ENCODE results near the gene LRWD1. TPM values are rescaled to one million over a fixed set of nuclear protein-coding genes. Genes with fewer than 3 reads are reported as not detected.

Gene LRWD1
- total RNA-seq, 1 experiment from 2014 or later: 39.5 TPM

- intact Hi-C loops (cut with micrococcal nuclease): loop anchor here (2.0 kb wide), 1 partner anchor 17 kb away; no protein-coding TSS in a partner anchor
- BruUV-seq (replicated peaks): no TSS peak
- peak overlapping the region; percentile 68 for H3K27ac ChIP-seq (ENCODE audit: low read depth, low read length)
- peaks cover 0 to 4% of the 10 kb centered on the region in 2 experiments; a peak in 3 of 4 replicates for H3K36me3 ChIP-seq (ENCODE audit: control insufficient read depth in 1 of 2, insufficient read depth in 2 of 2, low read length in 2 of 2)
- H4K20me1 ChIP-seq (ENCODE audit: insufficient read depth): no peaks in the 10 kb centered on the region
- no peak overlapping the region for H2AFZ ChIP-seq (ENCODE audit: low read depth, low read length, poor library complexity, severe bottlenecking)
- CTCF ChIA-PET: no interaction called here
- H3K79me2 ChIP-seq (ENCODE audit: insufficient read depth, low read length): peaks cover 10% of the 10 kb centered on the region; the same call in 1 of the 2 replicates
- POLR2A ChIA-PET: no interaction called here
- no peaks in the 10 kb centered on the region for H3K9me3 ChIP-seq (ENCODE audit: control insufficient read depth in 1 of 2, insufficient read depth in 1 of 2, low read depth in 1 of 2, low read length in 2 of 2)
- H3K9me2 ChIP-seq (ENCODE audit: insufficient read depth): no peaks in the 10 kb centered on the region
- no peak overlapping the region for H3K4me3 ChIP-seq (replicated peaks in 1 of 2; ENCODE audit: low read depth in 1 of 2, low read length in 2 of 2)
- peak overlapping the region; percentile 73 for H3K4me2 ChIP-seq (ENCODE audit: low read length)
- no peaks in the 10 kb centered on the region for H3K27me3 ChIP-seq (ENCODE audit: insufficient read depth, low read length)
- no peak for TF ChIP-seq TCF7L2 (IDR thresholded peaks at IDR 0.05; ENCODE audit: borderline replicate concordance, extremely low read depth, insufficient read depth, insufficient read length)
- TF ChIP-seq RAD21 (IDR thresholded peaks at IDR 0.05; ENCODE audit: low read depth): no peak
- TF ChIP-seq POLR2A (IDR thresholded peaks at IDR 0.05; ENCODE audit: borderline replicate concordance, extremely low read depth, insufficient read depth, insufficient read length): no peak
- TF ChIP-seq, protein P1, sequence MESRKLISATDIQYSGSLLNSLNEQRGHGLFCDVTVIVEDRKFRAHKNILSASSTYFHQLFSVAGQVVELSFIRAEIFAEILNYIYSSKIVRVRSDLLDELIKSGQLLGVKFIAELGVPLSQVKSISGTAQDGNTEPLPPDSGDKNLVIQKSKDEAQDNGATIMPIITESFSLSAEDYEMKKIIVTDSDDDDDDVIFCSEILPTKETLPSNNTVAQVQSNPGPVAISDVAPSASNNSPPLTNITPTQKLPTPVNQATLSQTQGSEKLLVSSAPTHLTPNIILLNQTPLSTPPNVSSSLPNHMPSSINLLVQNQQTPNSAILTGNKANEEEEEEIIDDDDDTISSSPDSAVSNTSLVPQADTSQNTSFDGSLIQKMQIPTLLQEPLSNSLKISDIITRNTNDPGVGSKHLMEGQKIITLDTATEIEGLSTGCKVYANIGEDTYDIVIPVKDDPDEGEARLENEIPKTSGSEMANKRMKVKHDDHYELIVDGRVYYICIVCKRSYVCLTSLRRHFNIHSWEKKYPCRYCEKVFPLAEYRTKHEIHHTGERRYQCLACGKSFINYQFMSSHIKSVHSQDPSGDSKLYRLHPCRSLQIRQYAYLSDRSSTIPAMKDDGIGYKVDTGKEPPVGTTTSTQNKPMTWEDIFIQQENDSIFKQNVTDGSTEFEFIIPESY (IDR thresholded peaks at IDR 0.05; ENCODE audit: extremely low read depth, insufficient replicate concordance, low read length): no peak
- no peak for TF ChIP-seq SRF (IDR thresholded peaks at IDR 0.05; ENCODE audit: low read depth)
- TF ChIP-seq, protein P2, sequence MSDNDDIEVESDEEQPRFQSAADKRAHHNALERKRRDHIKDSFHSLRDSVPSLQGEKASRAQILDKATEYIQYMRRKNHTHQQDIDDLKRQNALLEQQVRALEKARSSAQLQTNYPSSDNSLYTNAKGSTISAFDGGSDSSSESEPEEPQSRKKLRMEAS (IDR thresholded peaks at IDR 0.05): no peak
- TF ChIP-seq, protein P3, sequence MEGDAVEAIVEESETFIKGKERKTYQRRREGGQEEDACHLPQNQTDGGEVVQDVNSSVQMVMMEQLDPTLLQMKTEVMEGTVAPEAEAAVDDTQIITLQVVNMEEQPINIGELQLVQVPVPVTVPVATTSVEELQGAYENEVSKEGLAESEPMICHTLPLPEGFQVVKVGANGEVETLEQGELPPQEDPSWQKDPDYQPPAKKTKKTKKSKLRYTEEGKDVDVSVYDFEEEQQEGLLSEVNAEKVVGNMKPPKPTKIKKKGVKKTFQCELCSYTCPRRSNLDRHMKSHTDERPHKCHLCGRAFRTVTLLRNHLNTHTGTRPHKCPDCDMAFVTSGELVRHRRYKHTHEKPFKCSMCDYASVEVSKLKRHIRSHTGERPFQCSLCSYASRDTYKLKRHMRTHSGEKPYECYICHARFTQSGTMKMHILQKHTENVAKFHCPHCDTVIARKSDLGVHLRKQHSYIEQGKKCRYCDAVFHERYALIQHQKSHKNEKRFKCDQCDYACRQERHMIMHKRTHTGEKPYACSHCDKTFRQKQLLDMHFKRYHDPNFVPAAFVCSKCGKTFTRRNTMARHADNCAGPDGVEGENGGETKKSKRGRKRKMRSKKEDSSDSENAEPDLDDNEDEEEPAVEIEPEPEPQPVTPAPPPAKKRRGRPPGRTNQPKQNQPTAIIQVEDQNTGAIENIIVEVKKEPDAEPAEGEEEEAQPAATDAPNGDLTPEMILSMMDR (IDR thresholded peaks at IDR 0.05 in 2 of 3, conservative IDR thresholded peaks at IDR 0.05 in 1 of 3; ENCODE audit: borderline replicate concordance in 1 of 3, insufficient read depth in 1 of 3, low read depth in 2 of 3, low read length in 2 of 3): no peak
- no peak for TF ChIP-seq SP1 (IDR thresholded peaks at IDR 0.05; ENCODE audit: low read depth)
- TF ChIP-seq EGR1 (IDR thresholded peaks at IDR 0.05; ENCODE audit: low read depth): no peak
- no peak for TF ChIP-seq SIN3A (IDR thresholded peaks at IDR 0.05; ENCODE audit: low read depth)
- ATAC-seq (no peak), DNase-seq (ENCODE audit: low read depth, low spot score) (no peak)
- RAD21 ChIA-PET (ENCODE audit: low non-redundant PET in 1 of 2, low total read pairs in 2 of 2, uncharacterized antibody in 2 of 2, unreplicated experiment in 2 of 2): interaction anchor here in 1 of 2 experiments (1.8 kb wide), 1 partner anchor 17 kb away, joined by 5 read pairs; no protein-coding TSS in a partner anchor
- 0 out of 2 replicates have a peak overlapping the region, but pooled peaks have one; percentile 32 for H3K9ac ChIP-seq (ENCODE audit: low read length)
- peaks cover 21 to 23% of the 10 kb centered on the region in 2 experiments for H3K4me1 ChIP-seq (ENCODE audit: control insufficient read depth in 1 of 2, insufficient read depth in 2 of 2, low read length in 2 of 2)
Measured at GRCh38 chr7:102457352-102457924, 7.3 kb upstream of the LRWD1 start.

All from HCT116 (cell line).